ENCODE measurements around the gene BSG. TPM values are rescaled to one million over a fixed set of nuclear protein-coding genes. Genes with fewer than 3 reads are reported as not detected.

The BSG gene
- total and polyA plus RNA-seq, 9 of the 15 experiments (the other 6 are each of a cell fraction or from before 2014, with no cell fraction given) = 4.6 to 495 (median 187) TPM

DNA sequence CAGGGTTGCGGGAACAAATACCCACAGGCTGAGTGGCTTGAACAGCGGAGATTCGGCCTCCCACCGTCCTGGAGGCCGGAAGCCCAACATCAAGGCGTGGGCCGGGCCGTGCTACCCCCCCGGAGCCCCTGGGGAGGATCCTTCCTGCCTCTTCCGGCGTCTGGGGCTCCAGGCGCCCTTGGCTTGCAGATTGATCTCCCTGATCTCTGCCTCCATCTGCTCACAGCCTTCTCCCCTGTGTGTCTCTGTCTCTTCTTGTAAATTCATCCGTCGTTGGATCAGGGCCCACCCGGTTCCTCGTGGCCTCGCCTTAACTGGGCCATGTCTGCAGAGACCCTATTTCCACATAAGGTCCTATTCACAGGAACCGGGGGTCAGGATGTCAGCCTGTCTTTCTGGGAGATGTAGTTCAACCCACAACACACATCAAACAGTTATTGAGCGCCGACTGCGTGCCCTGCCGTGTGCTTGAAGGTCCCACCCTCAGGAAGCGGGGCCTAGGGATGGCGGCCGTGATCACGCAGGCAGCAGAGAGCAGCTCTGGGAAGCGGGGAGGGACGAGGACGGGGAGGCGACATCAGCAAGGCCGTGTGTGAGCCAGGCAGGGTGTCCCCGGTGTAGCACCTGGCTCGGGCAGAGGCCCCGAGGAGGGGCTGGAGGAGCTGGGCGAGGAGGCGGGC, 38.5 kb downstream of the BSG start (continued):
- TF ChIP-seq, protein P1, sequence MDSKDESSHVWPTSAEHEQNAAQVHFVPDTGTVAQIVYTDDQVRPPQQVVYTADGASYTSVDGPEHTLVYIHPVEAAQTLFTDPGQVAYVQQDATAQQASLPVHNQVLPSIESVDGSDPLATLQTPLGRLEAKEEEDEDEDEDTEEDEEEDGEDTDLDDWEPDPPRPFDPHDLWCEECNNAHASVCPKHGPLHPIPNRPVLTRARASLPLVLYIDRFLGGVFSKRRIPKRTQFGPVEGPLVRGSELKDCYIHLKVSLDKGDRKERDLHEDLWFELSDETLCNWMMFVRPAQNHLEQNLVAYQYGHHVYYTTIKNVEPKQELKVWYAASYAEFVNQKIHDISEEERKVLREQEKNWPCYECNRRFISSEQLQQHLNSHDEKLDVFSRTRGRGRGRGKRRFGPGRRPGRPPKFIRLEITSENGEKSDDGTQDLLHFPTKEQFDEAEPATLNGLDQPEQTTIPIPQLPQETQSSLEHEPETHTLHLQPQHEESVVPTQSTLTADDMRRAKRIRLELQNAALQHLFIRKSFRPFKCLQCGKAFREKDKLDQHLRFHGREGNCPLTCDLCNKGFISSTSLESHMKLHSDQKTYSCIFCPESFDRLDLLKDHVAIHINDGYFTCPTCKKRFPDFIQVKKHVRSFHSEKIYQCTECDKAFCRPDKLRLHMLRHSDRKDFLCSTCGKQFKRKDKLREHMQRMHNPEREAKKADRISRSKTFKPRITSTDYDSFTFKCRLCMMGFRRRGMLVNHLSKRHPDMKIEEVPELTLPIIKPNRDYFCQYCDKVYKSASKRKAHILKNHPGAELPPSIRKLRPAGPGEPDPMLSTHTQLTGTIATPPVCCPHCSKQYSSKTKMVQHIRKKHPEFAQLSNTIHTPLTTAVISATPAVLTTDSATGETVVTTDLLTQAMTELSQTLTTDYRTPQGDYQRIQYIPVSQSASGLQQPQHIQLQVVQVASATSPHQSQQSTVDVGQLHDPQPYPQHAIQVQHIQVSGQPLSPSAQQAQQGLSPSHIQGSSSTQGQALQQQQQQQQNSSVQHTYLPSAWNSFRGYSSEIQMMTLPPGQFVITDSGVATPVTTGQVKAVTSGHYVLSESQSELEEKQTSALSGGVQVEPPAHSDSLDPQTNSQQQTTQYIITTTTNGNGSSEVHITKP (IDR thresholded peaks at IDR 0.05; ENCODE audit: partially characterized antibody) = peak; percentile 63
- TF ChIP-seq PCBP1 (IDR thresholded peaks at IDR 0.05; ENCODE audit: low read depth, low read length, poor library complexity, severe bottlenecking) = no peak
- no peak for TF ChIP-seq HMG20A (CRISPR knock-in tag; conservative IDR thresholded peaks at IDR 0.05)
- TF ChIP-seq SMAD1 (IDR thresholded peaks at IDR 0.05; ENCODE audit: low read depth, low read length, partially characterized antibody) = no peak
- no peak for TF ChIP-seq SETDB1 (IDR thresholded peaks at IDR 0.05; ENCODE audit: low read length)
- TF ChIP-seq YY1 (IDR thresholded peaks at IDR 0.05; ENCODE audit: borderline replicate concordance in 1 of 3, control insufficient read depth in 1 of 3, extremely low read depth in 1 of 3, insufficient read depth in 3 of 3, insufficient read length in 1 of 3, insufficient replicate concordance in 2 of 3, low read depth in 1 of 3, low read length in 2 of 3) = peak in 2 of 3 experiments; percentile 16 to 25
- no peak for TF ChIP-seq HLTF (IDR thresholded peaks at IDR 0.05)
- TF ChIP-seq STAG1 (CRISPR knock-in tag; IDR thresholded peaks at IDR 0.05; ENCODE audit: borderline replicate concordance) = no peak
- TF ChIP-seq NFRKB (IDR thresholded peaks at IDR 0.05; ENCODE audit: low read depth) = 0 out of 2 replicates have a peak, but pooled peaks have one; percentile 53
- no peak for TF ChIP-seq ZNF707 (CRISPR knock-in tag; conservative IDR thresholded peaks at IDR 0.05)
- TF ChIP-seq ZNF124 (CRISPR knock-in tag; IDR thresholded peaks at IDR 0.05) = no peak
- TF ChIP-seq BRCA1 (IDR thresholded peaks at IDR 0.05) = no peak
- TF ChIP-seq BRCA1 (CRISPR knock-in tag; IDR thresholded peaks at IDR 0.05) = no peak
- TF ChIP-seq NR2F6 (CRISPR knock-in tag; IDR thresholded peaks at IDR 0.05) = no peak
- peak; percentile 57 to 74 for TF ChIP-seq MAZ (CRISPR knock-in tag; conservative IDR thresholded peaks at IDR 0.05 in 1 of 2, IDR thresholded peaks at IDR 0.05 in 1 of 2)
- TF ChIP-seq, protein P2, sequence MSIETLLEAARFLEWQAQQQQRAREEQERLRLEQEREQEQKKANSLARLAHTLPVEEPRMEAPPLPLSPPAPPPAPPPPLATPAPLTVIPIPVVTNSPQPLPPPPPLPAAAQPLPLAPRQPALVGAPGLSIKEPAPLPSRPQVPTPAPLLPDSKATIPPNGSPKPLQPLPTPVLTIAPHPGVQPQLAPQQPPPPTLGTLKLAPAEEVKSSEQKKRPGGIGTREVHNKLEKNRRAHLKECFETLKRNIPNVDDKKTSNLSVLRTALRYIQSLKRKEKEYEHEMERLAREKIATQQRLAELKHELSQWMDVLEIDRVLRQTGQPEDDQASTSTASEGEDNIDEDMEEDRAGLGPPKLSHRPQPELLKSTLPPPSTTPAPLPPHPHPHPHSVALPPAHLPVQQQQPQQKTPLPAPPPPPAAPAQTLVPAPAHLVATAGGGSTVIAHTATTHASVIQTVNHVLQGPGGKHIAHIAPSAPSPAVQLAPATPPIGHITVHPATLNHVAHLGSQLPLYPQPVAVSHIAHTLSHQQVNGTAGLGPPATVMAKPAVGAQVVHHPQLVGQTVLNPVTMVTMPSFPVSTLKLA (conservative IDR thresholded peaks at IDR 0.05) = peak; percentile 49 to 69; a peak in 3 of 4 replicates
- TF ChIP-seq, protein P3, sequence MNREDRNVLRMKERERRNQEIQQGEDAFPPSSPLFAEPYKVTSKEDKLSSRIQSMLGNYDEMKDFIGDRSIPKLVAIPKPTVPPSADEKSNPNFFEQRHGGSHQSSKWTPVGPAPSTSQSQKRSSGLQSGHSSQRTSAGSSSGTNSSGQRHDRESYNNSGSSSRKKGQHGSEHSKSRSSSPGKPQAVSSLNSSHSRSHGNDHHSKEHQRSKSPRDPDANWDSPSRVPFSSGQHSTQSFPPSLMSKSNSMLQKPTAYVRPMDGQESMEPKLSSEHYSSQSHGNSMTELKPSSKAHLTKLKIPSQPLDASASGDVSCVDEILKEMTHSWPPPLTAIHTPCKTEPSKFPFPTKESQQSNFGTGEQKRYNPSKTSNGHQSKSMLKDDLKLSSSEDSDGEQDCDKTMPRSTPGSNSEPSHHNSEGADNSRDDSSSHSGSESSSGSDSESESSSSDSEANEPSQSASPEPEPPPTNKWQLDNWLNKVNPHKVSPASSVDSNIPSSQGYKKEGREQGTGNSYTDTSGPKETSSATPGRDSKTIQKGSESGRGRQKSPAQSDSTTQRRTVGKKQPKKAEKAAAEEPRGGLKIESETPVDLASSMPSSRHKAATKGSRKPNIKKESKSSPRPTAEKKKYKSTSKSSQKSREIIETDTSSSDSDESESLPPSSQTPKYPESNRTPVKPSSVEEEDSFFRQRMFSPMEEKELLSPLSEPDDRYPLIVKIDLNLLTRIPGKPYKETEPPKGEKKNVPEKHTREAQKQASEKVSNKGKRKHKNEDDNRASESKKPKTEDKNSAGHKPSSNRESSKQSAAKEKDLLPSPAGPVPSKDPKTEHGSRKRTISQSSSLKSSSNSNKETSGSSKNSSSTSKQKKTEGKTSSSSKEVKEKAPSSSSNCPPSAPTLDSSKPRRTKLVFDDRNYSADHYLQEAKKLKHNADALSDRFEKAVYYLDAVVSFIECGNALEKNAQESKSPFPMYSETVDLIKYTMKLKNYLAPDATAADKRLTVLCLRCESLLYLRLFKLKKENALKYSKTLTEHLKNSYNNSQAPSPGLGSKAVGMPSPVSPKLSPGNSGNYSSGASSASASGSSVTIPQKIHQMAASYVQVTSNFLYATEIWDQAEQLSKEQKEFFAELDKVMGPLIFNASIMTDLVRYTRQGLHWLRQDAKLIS (CRISPR knock-in tag; IDR thresholded peaks at IDR 0.05) = no peak
